LHCN-M2 (cell line): Measurements from ENCODE around the gene ELAVL2. TPM values are rescaled to one million over a fixed set of nuclear protein-coding genes. Genes with fewer than 3 reads are reported as not detected.
"Not testable (repeated sequence)": the region's sequence is repeated elsewhere in the genome, so short reads cannot be mapped to it uniquely, and the experiment has no call there.

Source experiments
- DNase-seq: peaks from one replicate; pipeline ENCODE4 v3.0.0-alpha.2; 2012; ENCODE audit warnings: low read depth
- total RNA-seq: library from RNA; depleted of rRNA; stranded (reverse); fragments of >200 nt; gene quantifications from 2 replicates; pipeline ENCODE4 v1.2.3, GENCODE V29; 2014

Gene ELAVL2
- total RNA-seq, 1 experiment from 2014 or later: 7.5 TPM

- DNase-seq: no peak
These were observed 102.4 kb downstream of the ELAVL2 start for GRCh38 chr9:23723672-23724071.

DNA sequence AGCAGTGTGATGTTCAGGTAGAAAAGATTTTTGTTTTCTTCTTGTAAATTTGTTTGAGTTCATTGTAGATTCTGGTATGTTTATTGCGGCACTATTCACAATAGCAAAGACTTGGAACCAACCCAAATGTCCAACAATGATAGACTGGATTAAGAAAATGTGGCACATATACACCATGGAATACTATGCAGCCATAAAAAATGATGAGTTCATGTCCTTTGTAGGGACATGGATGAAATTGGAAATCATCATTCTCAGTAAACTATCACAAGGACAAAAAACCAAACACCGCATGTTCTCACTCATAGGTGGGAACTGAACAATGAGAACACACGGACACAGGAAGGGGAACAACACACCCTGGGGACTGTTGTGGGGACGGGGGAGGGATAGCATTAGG, 103.0 kb downstream of the ELAVL2 start:
- DNase-seq: not testable (repeated sequence)

GRCh38 chr9:23721466-23721865, 104.6 kb downstream of the ELAVL2 start:
- DNase-seq: no peak

GRCh38 chr9:23717505-23717904, 108.5 kb downstream of the ELAVL2 start:
- DNase-seq: no peak

DNA sequence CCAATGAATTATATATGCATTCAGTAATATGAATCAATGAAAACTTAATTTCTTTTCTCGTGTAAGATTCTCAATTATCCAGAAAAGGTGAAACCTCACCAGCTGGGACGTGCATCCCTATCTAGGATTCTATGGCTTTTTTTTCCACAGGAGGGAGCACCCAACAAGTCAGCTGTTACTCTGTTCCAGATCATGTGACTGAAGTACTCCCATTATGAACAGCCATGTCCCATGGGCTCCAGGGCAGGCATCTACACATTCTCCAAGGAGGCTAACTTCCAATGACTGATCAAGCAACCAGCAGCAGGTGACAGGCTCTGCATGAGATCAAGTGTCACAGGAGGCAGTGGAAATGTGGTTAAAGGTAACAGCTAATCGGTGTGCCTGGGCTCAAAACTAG, 118.8 kb downstream of the ELAVL2 start:
- peak; percentile 2 for DNase-seq

- DNase-seq: peak; percentile 26
These were observed 123.6 kb downstream of the ELAVL2 start for GRCh38 chr9:23702311-23702922.

- no peak for DNase-seq
These were observed 124.7 kb downstream of the ELAVL2 start for GRCh38 chr9:23701291-23701690.

- no peak for DNase-seq
These were observed 125.7 kb downstream of the ELAVL2 start for GRCh38 chr9:23700359-23700758.

DNA sequence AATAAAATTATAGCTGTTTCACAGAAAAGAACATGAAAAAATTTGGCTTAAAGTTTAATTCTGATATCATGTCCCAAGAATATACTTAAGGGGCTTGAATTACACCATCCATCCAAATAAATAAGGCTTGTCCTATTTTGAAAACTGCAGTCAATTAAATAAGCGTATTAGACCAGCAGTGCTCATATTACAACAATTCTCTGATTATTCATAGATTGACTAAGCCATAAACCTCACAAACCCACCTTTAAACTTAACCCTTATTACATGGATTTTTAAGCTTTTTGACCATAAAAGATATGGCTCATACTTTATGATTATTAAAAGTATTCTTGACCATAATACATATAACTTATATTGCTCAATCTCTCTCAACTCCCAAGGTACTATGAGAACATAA, 127.9 kb downstream of the ELAVL2 start:
- no peak for DNase-seq

GRCh38 chr9:23695572-23695971, 130.5 kb downstream of the ELAVL2 start:
- DNase-seq: no peak

DNA sequence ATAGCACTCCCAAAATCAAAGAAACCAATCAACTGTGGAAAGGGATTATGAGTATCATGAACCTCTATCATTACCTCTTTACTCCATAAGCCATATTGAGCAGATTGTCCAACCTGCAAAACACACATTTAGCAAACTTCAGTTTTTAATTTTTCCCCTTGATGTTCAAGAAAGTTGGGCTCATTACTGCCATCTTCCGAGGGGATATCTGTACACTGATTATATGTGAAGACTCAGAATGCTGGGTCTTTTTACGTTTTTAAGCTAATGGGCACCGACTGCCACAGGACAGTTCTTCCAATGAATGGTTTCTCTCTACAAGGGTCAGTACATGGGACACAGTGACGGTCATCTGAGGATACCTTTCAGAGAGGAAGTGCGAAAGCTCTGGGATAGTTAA, 132.7 kb downstream of the ELAVL2 start:
- DNase-seq: no peak

DNA sequence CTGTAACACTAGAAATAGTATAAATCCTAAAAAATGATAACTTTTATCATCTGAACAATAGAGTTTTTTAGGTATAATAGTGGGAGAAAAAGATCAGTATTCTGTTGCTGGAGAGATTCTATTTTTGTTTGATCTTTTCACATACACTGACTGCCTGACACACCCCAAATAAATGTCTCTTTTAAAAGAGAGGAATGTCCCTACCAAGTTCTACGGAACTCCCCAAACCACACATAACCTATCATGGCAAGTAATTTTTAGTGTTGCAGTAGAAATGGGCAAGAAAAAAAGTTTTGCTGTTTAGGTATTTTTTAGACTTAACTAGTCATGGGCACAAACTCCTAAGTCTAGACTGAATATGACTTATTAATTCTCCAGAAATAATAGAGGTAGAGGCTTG, 139.1 kb downstream of the ELAVL2 start:
- DNase-seq: no peak

GRCh38 chr9:23686257-23686656, 139.8 kb downstream of the ELAVL2 start:
- peak; percentile 76 for DNase-seq

DNA sequence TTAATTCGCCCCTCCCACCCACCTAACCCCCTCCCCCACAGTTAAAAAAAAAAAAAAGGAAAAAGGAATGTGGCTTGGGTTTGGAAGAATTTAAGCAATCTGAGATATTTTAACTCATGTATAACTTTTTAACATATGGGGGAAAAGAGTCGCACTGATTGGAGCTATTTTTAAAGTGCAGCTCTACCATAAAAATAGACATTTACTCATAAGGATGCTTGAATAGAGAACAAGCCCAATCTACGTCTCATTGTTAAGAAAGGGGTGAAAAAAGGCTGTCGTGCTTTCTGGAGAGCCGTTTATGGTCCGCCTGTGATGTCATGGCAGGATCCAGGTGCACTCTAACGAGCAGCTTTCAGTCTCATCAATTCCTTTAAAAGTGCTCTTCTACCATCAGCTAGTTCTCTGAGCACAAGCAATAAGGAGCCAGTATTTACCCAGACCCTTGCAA, 142.4 kb downstream of the ELAVL2 start:
- no peak for DNase-seq

- DNase-seq: peak; percentile 83
These were observed 143.1 kb downstream of the ELAVL2 start for GRCh38 chr9:23682891-23683431.

- no peak for DNase-seq
These were observed 143.7 kb downstream of the ELAVL2 start for GRCh38 chr9:23682352-23682751.

DNA sequence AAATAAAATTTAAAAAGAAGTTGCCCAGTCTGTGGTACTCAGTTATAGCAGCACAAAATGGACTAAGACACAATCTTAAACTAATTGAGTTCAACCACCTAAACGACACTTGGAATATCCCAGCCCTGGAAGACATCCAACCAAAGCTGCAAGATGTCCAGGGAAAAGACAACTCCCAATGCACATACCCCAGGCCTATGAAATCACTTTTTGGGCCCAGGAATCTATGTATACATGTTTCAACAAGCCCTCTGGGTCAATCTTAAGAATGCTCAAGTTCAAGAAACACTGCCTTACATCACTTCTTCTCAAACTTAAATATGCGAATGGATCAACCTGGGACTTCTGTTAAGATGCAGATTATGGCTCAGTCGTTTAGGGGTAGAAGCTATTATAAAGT, 148.6 kb downstream of the ELAVL2 start:
- DNase-seq: no peak

DNA sequence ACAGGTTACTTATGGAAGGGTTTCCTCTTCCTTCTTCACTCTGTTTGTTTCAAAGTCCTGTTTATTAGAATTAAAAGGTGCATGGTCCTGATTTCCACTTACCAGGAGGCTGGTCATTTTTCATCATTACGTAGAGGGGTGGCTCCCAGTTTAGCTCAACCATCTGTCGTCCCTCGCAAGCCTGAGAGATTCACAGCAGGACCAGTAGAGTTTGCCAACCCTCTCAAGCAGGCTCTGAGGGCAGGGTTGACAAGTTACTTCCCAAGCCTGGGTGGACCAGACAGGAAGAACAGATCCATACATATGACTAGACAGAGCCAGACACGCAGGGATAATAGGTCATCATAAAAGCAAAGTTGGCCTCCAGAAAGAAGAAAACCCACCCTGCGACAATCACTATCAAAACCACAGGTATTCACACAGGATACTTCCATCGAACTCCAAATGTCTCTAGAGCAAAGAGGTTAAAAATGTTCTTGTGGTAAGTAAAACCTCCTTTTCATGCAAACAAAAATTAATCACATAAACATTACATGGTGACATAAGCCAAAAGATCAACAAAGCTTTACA, 151.9 kb downstream of the ELAVL2 start:
- DNase-seq: no peak

GRCh38 chr9:23672151-23672550, 153.9 kb downstream of the ELAVL2 start:
- no peak for DNase-seq

GRCh38 chr9:23669776-23670175, 156.3 kb downstream of the ELAVL2 start:
- DNase-seq: no peak

DNA sequence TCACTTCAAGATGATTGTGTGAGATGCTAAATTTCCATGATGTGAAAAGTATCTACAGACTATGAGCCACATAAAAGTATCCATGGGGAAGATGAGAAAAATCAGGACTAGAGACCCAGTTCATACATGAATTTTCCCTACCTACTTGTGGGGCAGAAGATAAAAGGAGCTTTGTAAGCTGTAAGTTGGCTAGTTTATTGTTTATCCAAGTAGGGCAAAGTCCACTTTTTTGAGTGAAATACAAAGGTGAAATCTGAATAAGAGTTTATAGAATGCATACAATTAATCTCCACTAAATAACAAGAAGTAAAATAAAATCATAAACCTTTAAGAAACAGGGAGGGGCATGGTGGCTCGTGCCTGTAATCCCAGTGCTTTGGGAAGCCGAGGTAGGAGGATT, 160.4 kb downstream of the ELAVL2 start:
- DNase-seq: no peak

DNA sequence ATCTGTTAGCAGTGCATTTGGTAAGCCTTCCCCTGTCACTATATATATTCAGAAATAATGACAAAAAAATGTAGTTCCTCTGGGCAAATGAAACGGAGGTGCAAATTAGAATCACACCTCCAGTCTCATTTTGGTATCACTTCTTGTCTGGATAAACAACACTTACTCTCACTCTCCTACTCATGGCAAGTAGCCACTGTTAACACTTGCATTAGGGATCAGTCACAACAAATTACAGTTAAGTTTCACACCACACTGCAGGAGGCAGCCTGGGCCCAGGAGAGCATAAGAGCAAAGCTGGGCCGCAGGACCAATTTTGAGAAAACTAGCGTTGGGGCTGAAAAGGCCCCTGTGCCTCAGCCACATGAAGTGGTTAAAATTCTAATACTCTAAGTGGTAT, 161.0 kb downstream of the ELAVL2 start:
- DNase-seq: no peak

GRCh38 chr9:23663946-23664345, 162.1 kb downstream of the ELAVL2 start:
- DNase-seq: peak; percentile 76
